ENCODE results near the gene SLC39A13. TPM values are rescaled to one million over a fixed set of nuclear protein-coding genes. Genes with fewer than 3 reads are reported as not detected.

The SLC39A13 gene
- total RNA-seq, 2 donors from 2014 or later, result 96.1 to 98.1 TPM

GRCh38 chr11:47464483-47464882, 56.1 kb downstream of the SLC39A13 start:
- intact Hi-C loops (cut with DNase I), result no loop called here
- peak; percentile 42 for DNase-seq (ENCODE audit: low spot score)

Small RNA genes lying within 50 kb of the gene (microRNA-seq; reads per million reads assigned to microRNA genes)
- gene MIR4487 (ENCODE audit: borderline microRNAs expressed in 2 of 2), result 0 reads per million in 2 donors

Other genes with a start within 250 kb of the SLC39A13 start
- 10 to 100 TPM; 49.4 to 58.5 TPM for gene ARFGAP2, start 231.7 kb upstream of the SLC39A13 start, total RNA-seq
- 10 to 100 TPM; 33.1 to 47.4 TPM for gene PACSIN3, start 222.2 kb upstream of the SLC39A13 start, total RNA-seq
- 10 to 100 TPM; 30.1 to 31.5 TPM for gene DDB2, start 193.6 kb upstream of the SLC39A13 start, total RNA-seq
- 10 to 100 TPM; 18.0 to 25.1 TPM for gene ACP2, start 159.8 kb upstream of the SLC39A13 start, total RNA-seq
- 10 to 100 TPM; 11.9 to 24.8 TPM for gene NR1H3, start 150.6 kb upstream of the SLC39A13 start, total RNA-seq
- gene MADD, start 138.5 kb upstream of the SLC39A13 start, total RNA-seq, result 10 to 100 TPM; 32.4 to 32.5 TPM
- gene MYBPC3, start 55.9 kb upstream of the SLC39A13 start, total RNA-seq, result under 1 TPM; 0.19 to 0.37 TPM
- gene SPI1, start 30.0 kb upstream of the SLC39A13 start, total RNA-seq, result 10 to 100 TPM; 27.7 to 47.0 TPM
- gene PSMC3, start 17.8 kb downstream of the SLC39A13 start, total RNA-seq, result 100 to 1,000 TPM; 104 to 129 TPM
- under 1 TPM; 0.33 to 0.69 TPM for gene RAPSN, start 40.5 kb downstream of the SLC39A13 start, total RNA-seq
- gene CELF1, start 144.5 kb downstream of the SLC39A13 start, total RNA-seq, result 10 to 100 TPM; 83.8 to 96.3 TPM
- gene PTPMT1, start 157.0 kb downstream of the SLC39A13 start, total RNA-seq, result 10 to 100 TPM; 28.9 to 29.2 TPM
- 10 to 100 TPM in 1 of 2 donors, 1 to 10 TPM in 1; 9.5 to 12.3 TPM for gene KBTBD4, start 170.4 kb downstream of the SLC39A13 start, total RNA-seq
- gene NDUFS3, start 170.5 kb downstream of the SLC39A13 start, total RNA-seq, result 10 to 100 TPM; 65.6 to 70.3 TPM
- 1 to 10 TPM; 3.4 to 7.2 TPM for gene FAM180B, start 178.1 kb downstream of the SLC39A13 start, total RNA-seq
- 1 to 10 TPM; 2.0 to 7.1 TPM for gene C1QTNF4, start 185.8 kb downstream of the SLC39A13 start, total RNA-seq
- 10 to 100 TPM; 56.3 to 63.4 TPM for gene MTCH2, start 234.0 kb downstream of the SLC39A13 start, total RNA-seq